PC-3 (cell line): ENCODE measurements around the gene CXCR4. TPM values are rescaled to one million over a fixed set of nuclear protein-coding genes. Genes with fewer than 3 reads are reported as not detected.

Experiments used
- ATAC-seq: fragments of 200-7000 bp; cut with Tn5 transposase; 2 replicates; pipeline ENCODE4 v1.9.1; 2020; ENCODE audit warnings: mild to moderate bottlenecking, moderate library complexity
- BruUV-seq: library from RNA; stranded (reverse); fragments of 400-500 nt; replicated peaks from 2 replicates; lab custom pipeline; 2021; lab: Mats Ljungman, UMichigan
- CTCF ChIA-PET: fragments of 300-600 bp; sonication (Branson Sonifier 250); formaldehyde crosslinking; loops from one replicate; lab custom pipeline; 2022; ENCODE audit warnings: antibody characterized with exemption; lab: Charles Lee
- POLR2A ChIA-PET: fragments of 300-600 bp; sonication (Branson Sonifier 250); formaldehyde crosslinking; loops from one replicate; lab custom pipeline; 2022; ENCODE audit warnings: antibody characterized with exemption; ENCODE audit not compliant: unreplicated experiment; lab: Charles Lee
- DNase-seq: peaks from one replicate; pipeline ENCODE4 v3.0.0-alpha.2; 2015
- H2AFZ ChIP-seq: fragments of 300-600 bp; sonication (generic); 2 replicates; pipeline ENCODE4 v1.6.0; 2016; ENCODE audit warnings: antibody characterized with exemption, low read length
- H3F3A ChIP-seq: fragments of 300-600 bp; sonication (generic); one replicate; pipeline ENCODE4 v1.6.0; 2017; ENCODE audit warnings: antibody characterized with exemption, low read length, control low read depth, mild to moderate bottlenecking; ENCODE audit not compliant: unreplicated experiment
- H3K27ac ChIP-seq: fragments of 300-600 bp; sonication (generic); 2 replicates; pipeline ENCODE4 v1.5.1; 2016; ENCODE audit warnings: mild to moderate bottlenecking, low read length
- H3K27me3 ChIP-seq: fragments of 300-600 bp; sonication (generic); 2 replicates; pipeline ENCODE4 v1.6.1; 2016; ENCODE audit warnings: low read length, mixed read lengths
- H3K36me3 ChIP-seq: fragments of 300-600 bp; sonication (generic); 2 replicates; pipeline ENCODE4 v1.6.1; 2016; ENCODE audit warnings: low read depth, mixed run types, low read length, mixed read lengths
- H3K4me1 ChIP-seq: fragments of 300-600 bp; sonication (generic); 2 replicates; pipeline ENCODE4 v1.5.1; 2016; ENCODE audit warnings: low read length; ENCODE audit not compliant: insufficient read depth
- H3K4me2 ChIP-seq: fragments of 300-600 bp; sonication (generic); 2 replicates; pipeline ENCODE4 v1.6.0; 2016; ENCODE audit warnings: low read length
- H3K4me3 ChIP-seq: fragments of 300-600 bp; sonication (generic); 2 replicates; pipeline ENCODE4 v1.5.1; 2016; ENCODE audit warnings: mild to moderate bottlenecking, low read length, mixed read lengths
- H3K79me2 ChIP-seq: fragments of 300-600 bp; sonication (generic); 2 replicates; pipeline ENCODE4 v1.6.1; 2017; ENCODE audit warnings: low read length, mixed read lengths
- H3K9ac ChIP-seq: fragments of 300-600 bp; sonication (generic); 2 replicates; pipeline ENCODE4 v1.6.0; 2016; ENCODE audit warnings: mild to moderate bottlenecking, low read length
- H3K9me2 ChIP-seq: fragments of 300-600 bp; sonication (generic); replicated peaks from 2 replicates; pipeline ENCODE4 v1.6.1; 2016; ENCODE audit warnings: mixed run types, low read length, mixed read lengths
- H3K9me3 ChIP-seq: fragments of 300-600 bp; sonication (generic); 2 replicates; pipeline ENCODE4 v1.6.1; 2016; ENCODE audit warnings: low read length, mixed read lengths
- H4K20me1 ChIP-seq: fragments of 300-600 bp; sonication (generic); 2 replicates; pipeline ENCODE4 v1.6.1; 2016; ENCODE audit warnings: low read length, mixed read lengths
- CTCF ChIP-seq: fragments of 300-600 bp; sonication (generic); conservative IDR thresholded peaks from 2 replicates; pipeline ENCODE4 v1.5.1; 2017; ENCODE audit warnings: antibody characterized with exemption, low read depth, mild to moderate bottlenecking, low read length
- EZH2 ChIP-seq: fragments of 300-600 bp; sonication (generic); IDR thresholded peaks from one replicate; pipeline ENCODE4 v1.6.1; 2017; ENCODE audit warnings: antibody characterized with exemption, mild to moderate bottlenecking, low read length; ENCODE audit not compliant: unreplicated experiment
- EZH2phosphoT487 ChIP-seq: fragments of 300-600 bp; sonication (generic); IDR thresholded peaks from 2 replicates; pipeline ENCODE4 v1.6.1; 2018; ENCODE audit warnings: mild to moderate bottlenecking, antibody characterized with exemption, low read length, borderline replicate concordance
- intact Hi-C: fragments of 100-400 bp; cut with micrococcal nuclease; formaldehyde crosslinking; loops from 2 replicates; pipeline ENCODE4 v1.9.0; 2023
- total RNA-seq: library from RNA; depleted of rRNA; stranded (reverse); fragments of >200 nt; gene quantifications from 2 replicates; pipeline ENCODE4 v1.2.3, GENCODE V29; 2014

Gene CXCR4
- total RNA-seq, 1 experiment from 2014 or later: 2.1 TPM

- DNase-seq (peak; percentile 19), ATAC-seq (no peak; the same call in 1 of the 2 replicates)
- TF ChIP-seq EZH2phosphoT487 (no peak), EZH2 (no peak), CTCF (no peak)
- ChIA-PET POLR2A (no interaction called here), CTCF (no interaction called here)
- Histone ChIP-seq H3K4me2 (peak overlapping the region; percentile 85), H3K9ac (no peak overlapping the region), H3K9me2 (no peaks in the 10 kb centered on the region), H3K27me3 (peaks cover 98% of the 10 kb centered on the region), H3K4me1 (peaks cover 17% of the 10 kb centered on the region; the same call in 1 of the 2 replicates), H2AFZ (peak overlapping the region; percentile 73), H3K36me3 (no peaks in the 10 kb centered on the region), H3K9me3 (no peaks in the 10 kb centered on the region), H3K79me2 (no peaks in the 10 kb centered on the region), H3F3A (no peaks in the 10 kb centered on the region), H4K20me1 (no peaks in the 10 kb centered on the region), H3K4me3 (peak overlapping the region; percentile 65), H3K27ac (no peak overlapping the region)
- intact Hi-C loops: loop anchor here (5.0 kb wide), 2 partner anchors 121 to 134 kb away; no protein-coding TSS in a partner anchor
- BruUV-seq: no TSS peak
Measured at GRCh38 chr2:136116151-136116812, 1.7 kb downstream of the CXCR4 start.

GRCh38 chr2:136115183-136115761 is 2.7 kb downstream of the CXCR4 start:
- no TSS peak for BruUV-seq
- ATAC-seq (no peak), DNase-seq (no peak)
- no peak for TF ChIP-seq EZH2phosphoT487
- no peak for TF ChIP-seq CTCF
- TF ChIP-seq EZH2: no peak
- Histone ChIP-seq H3K9me3 (no peaks in the 10 kb centered on the region), H4K20me1 (no peaks in the 10 kb centered on the region), H3K27me3 (peaks cover 98% of the 10 kb centered on the region), H3K9me2 (no peaks in the 10 kb centered on the region), H3K79me2 (no peaks in the 10 kb centered on the region), H3K4me1 (peaks cover 17% of the 10 kb centered on the region; the same call in 1 of the 2 replicates), H3K4me3 (no peak overlapping the region), H3K27ac (no peak overlapping the region), H3K4me2 (no peak overlapping the region), H2AFZ (no peak overlapping the region), H3K9ac (no peak overlapping the region), H3K36me3 (no peaks in the 10 kb centered on the region), H3F3A (no peaks in the 10 kb centered on the region)
- POLR2A ChIA-PET: no interaction called here
- intact Hi-C loops: loop anchor here (5.0 kb wide), 2 partner anchors 122 to 133 kb away; no protein-coding TSS in a partner anchor
- CTCF ChIA-PET: no interaction called here

- no peaks in the 10 kb centered on the region for H3K79me2 ChIP-seq
- H3K36me3 ChIP-seq: no peaks in the 10 kb centered on the region
- ATAC-seq (no peak), DNase-seq (no peak)
- no peak overlapping the region for H3K4me3 ChIP-seq
- no peak overlapping the region for H2AFZ ChIP-seq
- H3K27me3 ChIP-seq: peaks cover 96% of the 10 kb centered on the region
- H3K9me3 ChIP-seq: no peaks in the 10 kb centered on the region
- H3K4me2 ChIP-seq: no peak overlapping the region
- H3K4me1 ChIP-seq: peaks cover 17% of the 10 kb centered on the region; the same call in 1 of the 2 replicates
- ChIA-PET POLR2A (no interaction called here), CTCF (no interaction called here)
- H4K20me1 ChIP-seq: no peaks in the 10 kb centered on the region
- H3K9me2 ChIP-seq: no peaks in the 10 kb centered on the region
- H3K27ac ChIP-seq: no peak overlapping the region
- no peaks in the 10 kb centered on the region for H3F3A ChIP-seq
- TF ChIP-seq EZH2phosphoT487 (no peak), CTCF (no peak), EZH2 (no peak)
- no TSS peak for BruUV-seq
- no peak overlapping the region for H3K9ac ChIP-seq
- intact Hi-C loops: no loop called here
Measured at GRCh38 chr2:136114382-136114781, 3.6 kb downstream of the CXCR4 start.
